Astrocyte (in vitro differentiated cells and primary cell): ENCODE measurements around the gene TREX2. TPM values are rescaled to one million over a fixed set of nuclear protein-coding genes. Genes with fewer than 3 reads are reported as not detected.

ENCODE experiments used
- DNase-seq: peaks from one replicate; pipeline ENCODE4 v3.0.0-alpha.2; 2010; ENCODE audit warnings: low read depth
- FAIRE-seq: peaks from 2 replicates; lab custom pipeline; 2011; peaks lifted over from hg19 to GRCh38; lab: Jason Lieb, UNC
- H2AFZ ChIP-seq: 2 replicates; pipeline ENCODE4 v1.6.0; 2012; ENCODE audit warnings: low read depth, low read length, inconsistent platforms
- H3K27ac ChIP-seq: 2 replicates; pipeline ENCODE4 v1.5.1; 2011; ENCODE audit warnings: low read depth, low read length, inconsistent platforms
- H3K27me3 ChIP-seq: 2 replicates; pipeline ENCODE4 v1.6.0; 2011; ENCODE audit warnings: low read length, inconsistent platforms; ENCODE audit not compliant: insufficient read depth
- H3K36me3 ChIP-seq: 2 replicates; pipeline ENCODE4 v1.5.1; 2011; ENCODE audit warnings: low read length, inconsistent platforms; ENCODE audit not compliant: insufficient read depth
- H3K4me1 ChIP-seq: 2 replicates; pipeline ENCODE4 v1.5.1; 2011; ENCODE audit warnings: low read length, inconsistent platforms; ENCODE audit not compliant: insufficient read depth
- H3K4me2 ChIP-seq: 2 replicates; pipeline ENCODE4 v1.6.0; 2012; ENCODE audit warnings: low read length, inconsistent platforms
- H3K4me3 ChIP-seq: 2 replicates; pipeline ENCODE4 v1.5.1; 2011; ENCODE audit warnings: low read depth, mild to moderate bottlenecking, low read length, inconsistent platforms; ENCODE audit not compliant: insufficient read depth
- H3K79me2 ChIP-seq: 2 replicates; pipeline ENCODE4 v1.6.0; 2012; ENCODE audit warnings: mild to moderate bottlenecking, low read length, inconsistent platforms; ENCODE audit not compliant: insufficient read depth
- H3K9ac ChIP-seq: 2 replicates; pipeline ENCODE4 v1.6.0; 2012; ENCODE audit warnings: mild to moderate bottlenecking, low read length, inconsistent platforms
- H3K9me3 ChIP-seq: 2 replicates; pipeline ENCODE4 v1.5.1; 2012; ENCODE audit warnings: low read depth, mild to moderate bottlenecking, low read length, inconsistent platforms; ENCODE audit not compliant: insufficient read depth
- H4K20me1 ChIP-seq: 2 replicates; pipeline ENCODE4 v1.6.0; 2012; ENCODE audit warnings: low read length, inconsistent platforms; ENCODE audit not compliant: insufficient read depth
- H3K27ac Mint-ChIP-seq: one replicate; pipeline ENCODE4 v1.8.0; 2021; ENCODE audit warnings: mild to moderate bottlenecking, mixed read lengths; ENCODE audit not compliant: unreplicated experiment
- H3K27me3 Mint-ChIP-seq: one replicate; pipeline ENCODE4 v1.8.0; 2021; ENCODE audit warnings: low read depth, mixed read lengths; ENCODE audit not compliant: unreplicated experiment
- H3K36me3 Mint-ChIP-seq: one replicate; pipeline ENCODE4 v1.8.0; 2021; ENCODE audit warnings: low read depth, mixed read lengths; ENCODE audit not compliant: unreplicated experiment
- H3K4me1 Mint-ChIP-seq: one replicate; pipeline ENCODE4 v1.8.0; 2021; ENCODE audit warnings: low read depth, mixed read lengths; ENCODE audit not compliant: unreplicated experiment
- H3K4me3 Mint-ChIP-seq: one replicate; pipeline ENCODE4 v1.8.0; 2021; ENCODE audit warnings: mild to moderate bottlenecking, moderate library complexity, mixed read lengths; ENCODE audit not compliant: unreplicated experiment
- H3K9me3 Mint-ChIP-seq: one replicate; pipeline ENCODE4 v1.8.0; 2021; ENCODE audit warnings: mild to moderate bottlenecking, mixed read lengths; ENCODE audit not compliant: unreplicated experiment
- CTCF ChIP-seq: IDR thresholded peaks from 2 replicates; pipeline ENCODE4 v1.5.1; 2011; ENCODE audit warnings: low read depth, mild to moderate bottlenecking, inconsistent platforms, low read length, moderate library complexity; ENCODE audit not compliant: insufficient read depth
- EZH2 ChIP-seq: IDR thresholded peaks from 2 replicates; pipeline ENCODE4 v1.6.1; 2012; ENCODE audit warnings: mild to moderate bottlenecking, low read length, inconsistent platforms; ENCODE audit not compliant: insufficient read depth
- total RNA-seq: library from RNA; stranded (reverse); gene quantifications from 2 replicates; pipeline ENCODE4 v1.2.1, GENCODE V29; 2021

TREX2 gene
- total RNA-seq, 1 donor from 2014 or later, result 0.36 TPM

GRCh38 chrX:153490217-153490930, 44.5 kb upstream of the TREX2 start:
- H3K4me1 Mint-ChIP-seq, result peaks cover 5% of the 10 kb centered on the region
- H3K27me3 Mint-ChIP-seq, result no peaks in the 10 kb centered on the region
- no peaks in the 10 kb centered on the region for H3K9me3 ChIP-seq
- H3K79me2 ChIP-seq, result peaks cover 10% of the 10 kb centered on the region
- no peak overlapping the region for H3K9ac ChIP-seq
- H4K20me1 ChIP-seq, result no peaks in the 10 kb centered on the region
- TF ChIP-seq EZH2 (no peak), CTCF (no peak)
- peaks cover 30% of the 10 kb centered on the region for H3K4me1 ChIP-seq
- H2AFZ ChIP-seq, result no peak overlapping the region
- H3K4me2 ChIP-seq, result no peak overlapping the region
- H3K4me3 Mint-ChIP-seq, result no peak overlapping the region
- no peaks in the 10 kb centered on the region for H3K27me3 ChIP-seq
- no peaks in the 10 kb centered on the region for H3K36me3 ChIP-seq
- no peak overlapping the region for H3K27ac ChIP-seq
- DNase-seq (no peak), FAIRE-seq (no peak)
- H3K36me3 Mint-ChIP-seq, result no peaks in the 10 kb centered on the region
- no peak overlapping the region for H3K27ac Mint-ChIP-seq
- H3K4me3 ChIP-seq, result no peak overlapping the region
- H3K9me3 Mint-ChIP-seq, result no peaks in the 10 kb centered on the region

GRCh38 chrX:153488231-153488914, 42.5 kb upstream of the TREX2 start:
- Mint-ChIP-seq H3K4me1 (peaks cover 2% of the 10 kb centered on the region), H3K36me3 (no peaks in the 10 kb centered on the region), H3K9me3 (no peaks in the 10 kb centered on the region), H3K4me3 (no peak overlapping the region), H3K27me3 (no peaks in the 10 kb centered on the region), H3K27ac (no peak overlapping the region)
- Histone ChIP-seq H3K27ac (peak overlapping the region; percentile 80), H3K4me2 (peak overlapping the region; percentile 63), H3K4me3 (no peak overlapping the region), H3K36me3 (no peaks in the 10 kb centered on the region), H3K9ac (peak overlapping the region; percentile 55), H3K27me3 (no peaks in the 10 kb centered on the region), H4K20me1 (no peaks in the 10 kb centered on the region), H3K79me2 (no peaks in the 10 kb centered on the region), H3K4me1 (peaks cover 21% of the 10 kb centered on the region), H3K9me3 (no peaks in the 10 kb centered on the region), H2AFZ (peak overlapping the region; percentile 56)
- DNase-seq (peak; percentile 55), FAIRE-seq (no peak)
- no peak for TF ChIP-seq EZH2
- TF ChIP-seq CTCF, result no peak

GRCh38 chrX:153487590-153488071, 41.8 kb upstream of the TREX2 start:
- Mint-ChIP-seq H3K9me3 (no peaks in the 10 kb centered on the region), H3K27me3 (no peaks in the 10 kb centered on the region), H3K4me1 (no peaks in the 10 kb centered on the region), H3K36me3 (no peaks in the 10 kb centered on the region), H3K4me3 (no peak overlapping the region), H3K27ac (no peak overlapping the region)
- no peaks in the 10 kb centered on the region for H3K36me3 ChIP-seq
- H3K27me3 ChIP-seq, result no peaks in the 10 kb centered on the region
- H3K27ac ChIP-seq, result peak overlapping the region; percentile 80
- TF ChIP-seq EZH2 (no peak), CTCF (no peak)
- H3K79me2 ChIP-seq, result no peaks in the 10 kb centered on the region
- H3K4me3 ChIP-seq, result no peak overlapping the region
- FAIRE-seq (peak; percentile 78), DNase-seq (no peak)
- no peaks in the 10 kb centered on the region for H4K20me1 ChIP-seq
- H3K4me2 ChIP-seq, result peak overlapping the region; percentile 63
- peak overlapping the region; percentile 55 for H3K9ac ChIP-seq
- H3K4me1 ChIP-seq, result peaks cover 21% of the 10 kb centered on the region
- no peaks in the 10 kb centered on the region for H3K9me3 ChIP-seq
- H2AFZ ChIP-seq, result peak overlapping the region; percentile 56
